CMK (cell line): ENCODE measurements around the gene GAN.

Source experiments
- DNase-seq: peaks from one replicate; pipeline ENCODE4 v3.0.0-alpha.2; 2010; ENCODE audit warnings: low read depth

The GAN gene

GRCh38 chr16:81431554-81432353, 117.0 kb downstream of the GAN start:
- no peak for DNase-seq

GRCh38 chr16:81432937-81433557, 118.3 kb downstream of the GAN start:
- no peak for DNase-seq

GRCh38 chr16:81435103-81435502, 120.3 kb downstream of the GAN start:
- DNase-seq, result no peak

- DNase-seq, result no peak
These were observed 120.8 kb downstream of the GAN start for GRCh38 chr16:81435567-81435966.

- no peak for DNase-seq
These were observed 121.6 kb downstream of the GAN start for GRCh38 chr16:81436386-81436785.

GRCh38 chr16:81437865-81438264, 123.1 kb downstream of the GAN start:
- no peak for DNase-seq
